ENCODE data around the gene B2M. TPM values are rescaled to one million over a fixed set of nuclear protein-coding genes. Genes with fewer than 3 reads are reported as not detected.

Gene B2M
- total RNA-seq, 3 donors from 2014 or later (not counting 1 experiment from before 2014, with no cell fraction given), result 7,484 to 8,893 (median 7,665) TPM

DNA sequence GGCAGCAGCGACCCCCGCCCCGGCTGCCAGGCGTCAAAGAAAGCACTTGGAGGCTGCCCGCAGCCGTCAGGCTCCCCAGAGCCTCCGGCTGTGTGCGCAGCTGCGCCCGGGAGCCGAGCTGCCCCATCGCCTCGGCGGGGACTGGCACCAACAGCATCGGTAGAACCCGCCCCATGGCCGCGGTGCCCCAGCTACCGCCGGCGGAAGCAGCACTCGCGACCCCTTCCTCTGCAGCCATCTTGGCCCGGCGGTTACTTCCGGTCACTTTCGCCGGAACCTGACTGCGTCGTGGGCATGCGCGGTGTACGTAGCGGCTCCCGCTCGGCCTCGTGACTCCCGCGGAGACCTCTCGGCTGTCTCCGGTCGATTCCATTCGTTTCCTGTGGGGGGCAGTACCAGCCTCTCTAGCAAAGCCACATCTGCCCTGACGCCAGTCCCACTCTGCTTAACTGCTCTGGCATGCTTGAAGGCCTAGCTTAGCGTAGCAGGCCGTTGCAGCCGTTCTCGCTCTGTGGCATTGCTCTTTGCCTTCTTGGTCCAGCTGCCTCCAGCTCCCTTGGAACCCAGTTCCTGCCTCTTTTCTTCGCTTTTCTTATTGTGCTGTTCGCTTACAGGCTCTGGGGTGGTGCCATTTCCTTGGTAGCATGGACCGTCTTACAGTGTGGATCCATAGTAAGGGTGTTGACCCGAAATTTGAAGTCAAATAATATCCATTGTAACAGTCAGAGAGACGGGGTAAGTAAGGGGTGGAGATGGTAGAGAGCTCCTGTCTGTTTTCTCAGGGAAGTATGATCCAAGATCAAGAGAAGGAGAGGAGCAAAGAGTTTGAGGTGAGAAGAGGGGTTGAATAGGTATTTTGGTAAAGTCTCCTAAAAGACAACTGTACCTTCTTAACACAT, 47.7 kb upstream of the B2M start, which contains the start of gene SPG11:
Gene SPG11 (minus strand): TSS at position 253 of the 899 bp plus-strand sequence. CDS start 15 bp downstream, at position 238.
- DNase-seq (peak; percentile 92 to 98), ATAC-seq (peak; percentile 83 to 95 (median 84))
- no peaks in the 10 kb centered on the region for H3K27me3 Mint-ChIP-seq (ENCODE audit: low read depth in 2 of 2)
- Histone ChIP-seq H3K36me3 (ENCODE audit: control insufficient read depth, insufficient read depth, low read length) (peaks cover 17% of the 10 kb centered on the region), H3K4me3 (ENCODE audit: low read length) (peak within 1 kb of the TSS; percentile 88), H3K27ac (ENCODE audit: low read length) (peak within 1 kb of the TSS; percentile 97), H3K4me1 (ENCODE audit: control insufficient read depth, insufficient read depth, low read length) (peaks cover 40% of the 10 kb centered on the region), H3K9me3 (ENCODE audit: control insufficient read depth, insufficient read depth, low read length) (no peaks in the 10 kb centered on the region), H3K27me3 (ENCODE audit: control insufficient read depth, insufficient read depth, low read length) (no peaks in the 10 kb centered on the region)
- H3K27ac Mint-ChIP-seq, result peak within 1 kb of the TSS; percentile 95 to 98
- H3K4me3 Mint-ChIP-seq, result peak within 1 kb of the TSS; percentile 97
- peaks cover 50% of the 10 kb centered on the region in 2 donors for H3K4me1 Mint-ChIP-seq
- H3K9me3 Mint-ChIP-seq, result no peaks in the 10 kb centered on the region
- TF ChIP-seq, protein P1, sequence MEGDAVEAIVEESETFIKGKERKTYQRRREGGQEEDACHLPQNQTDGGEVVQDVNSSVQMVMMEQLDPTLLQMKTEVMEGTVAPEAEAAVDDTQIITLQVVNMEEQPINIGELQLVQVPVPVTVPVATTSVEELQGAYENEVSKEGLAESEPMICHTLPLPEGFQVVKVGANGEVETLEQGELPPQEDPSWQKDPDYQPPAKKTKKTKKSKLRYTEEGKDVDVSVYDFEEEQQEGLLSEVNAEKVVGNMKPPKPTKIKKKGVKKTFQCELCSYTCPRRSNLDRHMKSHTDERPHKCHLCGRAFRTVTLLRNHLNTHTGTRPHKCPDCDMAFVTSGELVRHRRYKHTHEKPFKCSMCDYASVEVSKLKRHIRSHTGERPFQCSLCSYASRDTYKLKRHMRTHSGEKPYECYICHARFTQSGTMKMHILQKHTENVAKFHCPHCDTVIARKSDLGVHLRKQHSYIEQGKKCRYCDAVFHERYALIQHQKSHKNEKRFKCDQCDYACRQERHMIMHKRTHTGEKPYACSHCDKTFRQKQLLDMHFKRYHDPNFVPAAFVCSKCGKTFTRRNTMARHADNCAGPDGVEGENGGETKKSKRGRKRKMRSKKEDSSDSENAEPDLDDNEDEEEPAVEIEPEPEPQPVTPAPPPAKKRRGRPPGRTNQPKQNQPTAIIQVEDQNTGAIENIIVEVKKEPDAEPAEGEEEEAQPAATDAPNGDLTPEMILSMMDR (IDR thresholded peaks at IDR 0.05), result peak; percentile 81
- intact Hi-C loops (cut with micrococcal nuclease), result loop anchor here (1.0 kb wide), 5 partner anchors 14 to 75 kb away; partner anchors contain the start of genes B2M and PATL2
- 3% methylated on average over 53 of the region's 53 CpGs for WGBS (ENCODE audit: insufficient coverage)
- peaks cover 6% of the 10 kb centered on the region for H3K36me3 Mint-ChIP-seq

DNA sequence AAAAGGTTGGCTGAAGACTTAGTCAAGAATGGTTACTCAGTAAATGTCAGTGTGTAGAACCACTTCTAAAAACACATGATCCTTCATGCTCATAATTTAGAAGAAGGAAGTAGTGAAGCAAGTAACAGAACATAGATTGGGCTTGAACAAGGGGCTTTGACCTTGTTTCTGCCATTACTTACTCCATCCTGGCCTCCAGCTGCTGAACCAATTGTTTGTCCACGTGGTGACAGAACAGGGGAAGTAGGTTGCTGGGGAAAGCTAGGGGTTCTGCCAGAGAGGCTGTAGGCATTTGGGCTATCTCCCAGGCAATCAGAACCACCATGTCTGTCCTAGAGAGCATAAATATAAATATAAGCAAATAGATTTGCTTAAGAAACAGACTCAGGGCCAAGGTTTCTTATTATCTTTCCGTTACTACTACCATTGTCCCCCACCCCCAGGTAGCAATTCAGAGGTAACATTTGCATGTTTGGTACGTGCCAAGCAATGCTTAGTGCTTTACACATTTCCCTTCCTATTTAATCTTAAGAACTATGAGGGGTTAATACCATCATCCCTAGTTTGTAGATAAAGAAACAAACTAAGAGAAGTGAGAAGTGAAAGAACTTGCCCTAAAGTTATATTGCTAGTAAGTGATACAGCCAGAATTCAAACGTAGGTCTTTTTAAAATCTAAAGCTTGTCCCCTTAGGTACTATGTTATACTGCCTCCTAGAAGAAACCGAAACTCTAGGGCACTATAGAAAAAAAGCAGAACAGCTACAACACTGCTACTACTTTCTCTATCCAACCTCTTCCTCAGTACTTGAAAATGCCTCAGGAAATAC, 44.9 kb upstream of the B2M start:
- peak overlapping the region; percentile 87 for H3K4me3 Mint-ChIP-seq
- Histone ChIP-seq H3K27ac (ENCODE audit: low read length) (peak overlapping the region; percentile 86), H3K4me1 (ENCODE audit: control insufficient read depth, insufficient read depth, low read length) (peaks cover 44% of the 10 kb centered on the region), H3K9me3 (ENCODE audit: control insufficient read depth, insufficient read depth, low read length) (no peaks in the 10 kb centered on the region), H3K27me3 (ENCODE audit: control insufficient read depth, insufficient read depth, low read length) (no peaks in the 10 kb centered on the region), H3K36me3 (ENCODE audit: control insufficient read depth, insufficient read depth, low read length) (peaks cover 9% of the 10 kb centered on the region), H3K4me3 (ENCODE audit: low read length) (peak overlapping the region; percentile 5)
- no peaks in the 10 kb centered on the region for H3K36me3 Mint-ChIP-seq
- ATAC-seq (no peak), DNase-seq (peak in 1 of 2 donors; percentile 59)
- H3K27ac Mint-ChIP-seq, result peak overlapping the region; percentile 89 to 98
- H3K9me3 Mint-ChIP-seq, result no peaks in the 10 kb centered on the region
- H3K4me1 Mint-ChIP-seq, result peaks cover 44 to 47% of the 10 kb centered on the region in 2 donors
- H3K27me3 Mint-ChIP-seq (ENCODE audit: low read depth in 2 of 2), result no peaks in the 10 kb centered on the region
- TF ChIP-seq, protein P1 (IDR thresholded peaks at IDR 0.05), result no peak
- intact Hi-C loops (cut with micrococcal nuclease), result no loop called here
- 8% methylated on average over 4 of the region's 5 CpGs for WGBS (ENCODE audit: insufficient coverage)

DNA sequence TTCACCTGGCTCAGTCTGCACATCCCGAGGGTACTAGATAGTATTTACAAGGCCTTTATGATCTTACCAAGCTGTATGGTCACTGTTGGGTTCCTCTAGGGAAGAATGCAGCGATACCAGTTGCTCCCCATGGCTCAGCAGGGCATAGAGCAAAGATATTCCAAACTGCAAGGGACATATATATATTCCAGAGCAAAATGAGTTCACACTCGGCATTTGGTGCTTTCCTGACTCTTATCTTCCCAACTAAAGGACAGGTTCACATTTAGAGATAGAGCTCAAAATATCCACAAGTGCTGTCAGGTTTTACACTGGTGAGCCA, 44.3 kb upstream of the B2M start:
- WGBS (ENCODE audit: insufficient coverage), result 47% methylated on average over 3 of the region's 3 CpGs
- H3K4me1 ChIP-seq (ENCODE audit: control insufficient read depth, insufficient read depth, low read length), result peaks cover 46% of the 10 kb centered on the region
- H3K27ac ChIP-seq (ENCODE audit: low read length), result peak overlapping the region; percentile 86
- TF ChIP-seq, protein P1 (IDR thresholded peaks at IDR 0.05), result no peak
- no peak for ATAC-seq
- peak overlapping the region; percentile 87 for H3K4me3 Mint-ChIP-seq
- H3K9me3 ChIP-seq (ENCODE audit: control insufficient read depth, insufficient read depth, low read length), result no peaks in the 10 kb centered on the region
- DNase-seq, result no peak
- peaks cover 9% of the 10 kb centered on the region for H3K36me3 ChIP-seq (ENCODE audit: control insufficient read depth, insufficient read depth, low read length)
- no peaks in the 10 kb centered on the region for H3K9me3 Mint-ChIP-seq
- H3K4me1 Mint-ChIP-seq, result peaks cover 46 to 47% of the 10 kb centered on the region in 2 donors
- intact Hi-C loops (cut with micrococcal nuclease), result no loop called here
- no peaks in the 10 kb centered on the region for H3K36me3 Mint-ChIP-seq
- peak overlapping the region; percentile 89 to 98 for H3K27ac Mint-ChIP-seq
- peak overlapping the region; percentile 5 for H3K4me3 ChIP-seq (ENCODE audit: low read length)
- no peaks in the 10 kb centered on the region for H3K27me3 Mint-ChIP-seq (ENCODE audit: low read depth in 2 of 2)
- H3K27me3 ChIP-seq (ENCODE audit: control insufficient read depth, insufficient read depth, low read length), result no peaks in the 10 kb centered on the region
